ENCODE results near the gene C17orf67.

- no peak for TF ChIP-seq CTCF (optimal IDR thresholded peaks at IDR 0.05 in 1 of 3, IDR thresholded peaks at IDR 0.05 in 1 of 3, conservative IDR thresholded peaks at IDR 0.05 in 1 of 3; ENCODE audit: extremely low read depth in 1 of 3, insufficient read depth in 2 of 3, low read length in 3 of 3)
- no peak for TF ChIP-seq EZH2 (IDR thresholded peaks at IDR 0.05; ENCODE audit: low read length)
Observed at GRCh38 chr17:56754523-56755208, 79.1 kb downstream of the C17orf67 start.

Measured in keratinocyte (primary cell).